Neural progenitor cell (in vitro differentiated cells): ENCODE data around the gene P4HA3. TPM values are rescaled to one million over a fixed set of nuclear protein-coding genes. Genes with fewer than 3 reads are reported as not detected.

Source experiments
- DNase-seq: peaks from one replicate; pipeline ENCODE4 v3.0.0-alpha.2; 2016; ENCODE audit warnings: low spot score
- H2AFZ ChIP-seq: fragments of 200-600 bp; sonication (generic); replicated peaks from 2 replicates; pipeline ENCODE4 v1.6.1; 2016; ENCODE audit warnings: antibody characterized with exemption
- H3F3A ChIP-seq: fragments of 200-600 bp; sonication (generic); 2 replicates; pipeline ENCODE4 v1.6.1; 2016; ENCODE audit warnings: antibody characterized with exemption, low read depth
- H3K27ac ChIP-seq: fragments of 200-600 bp; sonication (generic); 2 replicates; pipeline ENCODE4 v1.5.1; 2016; ENCODE audit warnings: mild to moderate bottlenecking
- H3K27me3 ChIP-seq: fragments of 200-600 bp; sonication (generic); 2 replicates; pipeline ENCODE4 v1.6.1; 2016; ENCODE audit warnings: mild to moderate bottlenecking, moderate library complexity
- H3K36me3 ChIP-seq: fragments of 200-600 bp; sonication (generic); 2 replicates; pipeline ENCODE4 v1.5.1; 2016
- H3K4me1 ChIP-seq: fragments of 200-600 bp; sonication (generic); 2 replicates; pipeline ENCODE4 v1.6.1; 2016; ENCODE audit warnings: mixed run types
- H3K4me2 ChIP-seq: fragments of 200-600 bp; sonication (generic); 2 replicates; pipeline ENCODE4 v1.6.1; 2016
- H3K4me3 ChIP-seq: fragments of 200-600 bp; sonication (generic); 2 replicates; pipeline ENCODE4 v1.5.1; 2016
- H3K79me2 ChIP-seq: fragments of 200-600 bp; sonication (generic); 2 replicates; pipeline ENCODE4 v1.6.1; 2016; ENCODE audit warnings: low read depth
- H3K9ac ChIP-seq: fragments of 200-600 bp; sonication (generic); 2 replicates; pipeline ENCODE4 v1.6.1; 2016
- H3K9me3 ChIP-seq: fragments of 200-600 bp; sonication (generic); 2 replicates; pipeline ENCODE4 v1.5.1; 2016; ENCODE audit warnings: low read depth
- H4K20me1 ChIP-seq: fragments of 200-600 bp; sonication (generic); 2 replicates; pipeline ENCODE4 v1.6.1; 2016; ENCODE audit warnings: low read depth
- H3K27ac Mint-ChIP-seq: 3 replicates; pipeline ENCODE4 v1.8.0; 2021; ENCODE audit warnings: mixed read lengths
- H3K27me3 Mint-ChIP-seq: 2 replicates; pipeline ENCODE4 v1.8.0; 2022; ENCODE audit warnings: low read depth, mild to moderate bottlenecking, inconsistent platforms, moderate library complexity, mixed read lengths; ENCODE audit not compliant: insufficient read depth
- H3K36me3 Mint-ChIP-seq: 3 replicates; pipeline ENCODE4 v1.8.0; 2021; ENCODE audit warnings: mixed read lengths
- H3K4me1 Mint-ChIP-seq: 3 replicates; pipeline ENCODE4 v1.8.0; 2021; ENCODE audit warnings: mixed read lengths
- H3K4me3 Mint-ChIP-seq: 3 replicates; pipeline ENCODE4 v1.8.0; 2021; ENCODE audit warnings: mild to moderate bottlenecking, moderate library complexity, mixed read lengths
- H3K9me3 Mint-ChIP-seq: 3 replicates; pipeline ENCODE4 v1.8.0; 2020; ENCODE audit warnings: mixed read lengths
- EZH2 ChIP-seq: fragments of 200-600 bp; sonication (generic); IDR thresholded peaks from 2 replicates; pipeline ENCODE4 v1.6.1; 2017; ENCODE audit warnings: antibody characterized with exemption, mild to moderate bottlenecking, moderate library complexity
- EZH2phosphoT487 ChIP-seq: fragments of 200-600 bp; sonication (generic); IDR thresholded peaks from 2 replicates; pipeline ENCODE4 v1.6.1; 2017; ENCODE audit warnings: antibody characterized with exemption
- total RNA-seq: library from RNA; depleted of rRNA; stranded (reverse); fragments of >200 nt; gene quantifications from 2 replicates; pipeline ENCODE4 v1.2.3, GENCODE V29; 2015; ENCODE audit warnings: low replicate concordance
- TF ChIP-seq, protein P1 (sequence below): fragments of 200-600 bp; sonication (generic); IDR thresholded peaks from 2 replicates; pipeline ENCODE4 v1.5.1; 2017; ENCODE audit warnings: antibody characterized with exemption, mild to moderate bottlenecking

The P4HA3 gene
- total RNA-seq, 1 donor from 2014 or later, result not detected

DNA sequence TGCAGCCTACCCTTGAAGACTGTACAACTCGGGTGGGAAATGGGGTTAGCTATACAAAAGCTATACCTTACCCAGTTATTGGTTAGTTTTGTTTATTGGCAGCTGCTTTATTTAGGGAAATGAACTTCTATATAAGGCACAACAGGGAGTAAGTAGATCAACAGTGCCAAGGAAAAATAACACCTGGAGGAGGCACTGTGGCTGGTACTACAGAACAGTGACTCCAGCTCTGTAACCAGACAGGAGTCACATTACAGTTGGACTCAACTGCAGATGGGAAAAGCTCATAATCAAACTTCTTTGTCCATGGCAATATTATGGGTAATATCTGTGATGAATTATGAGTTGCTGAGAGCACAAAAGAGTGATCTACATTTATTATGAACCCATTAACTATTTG lies 14.0 kb downstream of the P4HA3 start:
- Histone ChIP-seq H3K27ac (no peak overlapping the region), H3K9me3 (no peaks in the 10 kb centered on the region), H2AFZ (no peak overlapping the region), H3K4me3 (no peak overlapping the region), H4K20me1 (no peaks in the 10 kb centered on the region), H3K36me3 (no peaks in the 10 kb centered on the region), H3F3A (no peaks in the 10 kb centered on the region), H3K4me2 (no peak overlapping the region), H3K79me2 (no peaks in the 10 kb centered on the region), H3K4me1 (no peaks in the 10 kb centered on the region), H3K27me3 (no peaks in the 10 kb centered on the region), H3K9ac (no peak overlapping the region)
- Mint-ChIP-seq H3K36me3 (no peaks in the 10 kb centered on the region), H3K4me3 (no peak overlapping the region), H3K9me3 (no peaks in the 10 kb centered on the region), H3K27me3 (peaks cover 3% of the 10 kb centered on the region), H3K27ac (no peak overlapping the region), H3K4me1 (no peaks in the 10 kb centered on the region)
- no peak for DNase-seq
- TF ChIP-seq EZH2phosphoT487 (no peak), EZH2 (no peak)
- TF ChIP-seq, protein P1, sequence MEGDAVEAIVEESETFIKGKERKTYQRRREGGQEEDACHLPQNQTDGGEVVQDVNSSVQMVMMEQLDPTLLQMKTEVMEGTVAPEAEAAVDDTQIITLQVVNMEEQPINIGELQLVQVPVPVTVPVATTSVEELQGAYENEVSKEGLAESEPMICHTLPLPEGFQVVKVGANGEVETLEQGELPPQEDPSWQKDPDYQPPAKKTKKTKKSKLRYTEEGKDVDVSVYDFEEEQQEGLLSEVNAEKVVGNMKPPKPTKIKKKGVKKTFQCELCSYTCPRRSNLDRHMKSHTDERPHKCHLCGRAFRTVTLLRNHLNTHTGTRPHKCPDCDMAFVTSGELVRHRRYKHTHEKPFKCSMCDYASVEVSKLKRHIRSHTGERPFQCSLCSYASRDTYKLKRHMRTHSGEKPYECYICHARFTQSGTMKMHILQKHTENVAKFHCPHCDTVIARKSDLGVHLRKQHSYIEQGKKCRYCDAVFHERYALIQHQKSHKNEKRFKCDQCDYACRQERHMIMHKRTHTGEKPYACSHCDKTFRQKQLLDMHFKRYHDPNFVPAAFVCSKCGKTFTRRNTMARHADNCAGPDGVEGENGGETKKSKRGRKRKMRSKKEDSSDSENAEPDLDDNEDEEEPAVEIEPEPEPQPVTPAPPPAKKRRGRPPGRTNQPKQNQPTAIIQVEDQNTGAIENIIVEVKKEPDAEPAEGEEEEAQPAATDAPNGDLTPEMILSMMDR, result no peak

DNA sequence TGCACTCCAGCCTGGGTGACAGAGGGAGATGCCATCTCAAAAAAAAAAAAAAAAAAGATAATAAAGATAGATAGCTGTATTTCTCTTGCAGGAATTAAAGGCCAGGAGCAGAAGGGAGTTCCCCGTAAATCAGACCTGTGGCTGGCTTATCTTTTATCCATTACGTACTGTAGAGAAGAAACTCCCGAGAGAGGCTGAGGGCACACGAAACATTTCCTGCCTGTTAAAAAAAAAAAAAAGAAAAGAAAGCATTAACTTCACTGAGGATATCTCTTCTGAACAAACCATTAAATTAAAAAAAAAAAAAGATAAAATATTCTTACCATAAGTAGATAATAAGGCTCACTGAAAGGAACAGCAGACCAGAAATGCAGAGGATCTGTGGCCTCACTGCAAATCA lies 22.5 kb downstream of the P4HA3 start:
- H3K36me3 Mint-ChIP-seq, result no peaks in the 10 kb centered on the region
- H3K27me3 Mint-ChIP-seq, result no peaks in the 10 kb centered on the region
- TF ChIP-seq, protein P1, result no peak
- TF ChIP-seq EZH2, result no peak
- no peak for TF ChIP-seq EZH2phosphoT487
- no peaks in the 10 kb centered on the region for H3K9me3 Mint-ChIP-seq
- Histone ChIP-seq H3K4me2 (no peak overlapping the region), H3K27ac (no peak overlapping the region), H3K27me3 (no peaks in the 10 kb centered on the region), H3K4me1 (no peaks in the 10 kb centered on the region), H3K9ac (no peak overlapping the region), H3K9me3 (no peaks in the 10 kb centered on the region), H3K4me3 (no peak overlapping the region), H4K20me1 (no peaks in the 10 kb centered on the region), H3K36me3 (no peaks in the 10 kb centered on the region), H3K79me2 (no peaks in the 10 kb centered on the region), H3F3A (no peaks in the 10 kb centered on the region), H2AFZ (no peak overlapping the region)
- no peak overlapping the region for H3K27ac Mint-ChIP-seq
- DNase-seq, result no peak
- H3K4me1 Mint-ChIP-seq, result no peaks in the 10 kb centered on the region
- H3K4me3 Mint-ChIP-seq, result no peak overlapping the region

DNA sequence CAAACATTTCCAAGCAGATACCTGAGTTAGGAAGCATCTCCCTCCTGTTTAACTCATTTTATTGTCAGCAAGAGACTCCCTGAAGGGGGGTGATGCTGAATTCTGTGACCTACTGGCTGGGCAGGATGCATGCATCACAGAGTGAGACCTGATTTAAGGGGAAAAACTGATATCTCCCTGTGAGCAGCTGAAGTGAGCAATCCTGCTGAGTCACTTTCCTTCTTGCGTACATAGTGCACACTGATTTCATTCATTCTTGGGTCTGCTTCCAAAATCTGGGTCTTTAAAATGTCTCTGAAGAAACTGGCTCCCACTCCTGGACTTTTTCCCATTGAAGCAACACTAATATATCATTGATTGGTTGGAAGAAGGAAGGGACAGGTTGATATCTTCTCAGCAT lies 23.3 kb downstream of the P4HA3 start:
- H3K4me3 ChIP-seq, result no peak overlapping the region
- H3K36me3 Mint-ChIP-seq, result no peaks in the 10 kb centered on the region
- no peak overlapping the region for H3K9ac ChIP-seq
- H3K4me3 Mint-ChIP-seq, result no peak overlapping the region
- H3K9me3 Mint-ChIP-seq, result no peaks in the 10 kb centered on the region
- no peak overlapping the region for H2AFZ ChIP-seq
- no peaks in the 10 kb centered on the region for H4K20me1 ChIP-seq
- TF ChIP-seq, protein P1, result no peak
- TF ChIP-seq EZH2, result no peak
- no peak for TF ChIP-seq EZH2phosphoT487
- no peaks in the 10 kb centered on the region for H3K4me1 ChIP-seq
- no peaks in the 10 kb centered on the region for H3K27me3 Mint-ChIP-seq
- H3K4me2 ChIP-seq, result no peak overlapping the region
- no peak overlapping the region for H3K27ac Mint-ChIP-seq
- no peaks in the 10 kb centered on the region for H3K4me1 Mint-ChIP-seq
- DNase-seq, result no peak
- no peaks in the 10 kb centered on the region for H3K27me3 ChIP-seq
- no peaks in the 10 kb centered on the region for H3K36me3 ChIP-seq
- H3F3A ChIP-seq, result no peaks in the 10 kb centered on the region
- H3K9me3 ChIP-seq, result no peaks in the 10 kb centered on the region
- no peaks in the 10 kb centered on the region for H3K79me2 ChIP-seq
- H3K27ac ChIP-seq, result no peak overlapping the region

DNA sequence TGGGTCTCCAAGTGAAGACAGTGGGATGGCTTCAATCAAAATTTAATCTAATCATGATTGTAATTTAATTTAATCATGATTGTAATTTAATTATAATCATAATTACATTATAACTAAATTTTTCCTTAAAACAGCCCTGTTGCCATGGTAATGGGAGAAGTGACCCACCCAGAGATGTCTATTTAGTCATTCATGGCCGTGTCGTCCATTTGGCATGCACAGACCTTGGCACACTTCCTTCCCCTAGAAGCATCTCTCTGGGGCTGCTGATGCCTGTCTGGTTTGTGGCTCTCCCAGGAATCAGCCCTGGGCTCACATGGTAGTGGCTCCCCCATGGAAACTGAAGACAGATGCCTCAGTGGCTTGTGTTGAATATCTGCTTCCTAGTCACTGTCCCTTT lies 27.0 kb downstream of the P4HA3 start:
- Histone ChIP-seq H3K79me2 (no peaks in the 10 kb centered on the region), H2AFZ (no peak overlapping the region), H3K4me1 (no peaks in the 10 kb centered on the region), H3K4me2 (no peak overlapping the region), H4K20me1 (no peaks in the 10 kb centered on the region), H3K4me3 (no peak overlapping the region), H3F3A (no peaks in the 10 kb centered on the region), H3K9ac (no peak overlapping the region), H3K27ac (no peak overlapping the region), H3K27me3 (no peaks in the 10 kb centered on the region), H3K9me3 (no peaks in the 10 kb centered on the region), H3K36me3 (no peaks in the 10 kb centered on the region)
- Mint-ChIP-seq H3K4me1 (no peaks in the 10 kb centered on the region), H3K27me3 (no peaks in the 10 kb centered on the region), H3K27ac (no peak overlapping the region), H3K9me3 (no peaks in the 10 kb centered on the region), H3K4me3 (no peak overlapping the region), H3K36me3 (no peaks in the 10 kb centered on the region)
- TF ChIP-seq, protein P1, result no peak
- TF ChIP-seq EZH2 (no peak), EZH2phosphoT487 (no peak)
- no peak for DNase-seq
